NB4 (cell line): ENCODE results near the gene HDAC4.

Source experiments
- MYC ChIP-seq: IDR thresholded peaks from 2 replicates; pipeline ENCODE4 v1.6.1; 2011; ENCODE audit warnings: low read depth, low read length
- POLR2A ChIP-seq: IDR thresholded peaks from 2 replicates; pipeline ENCODE4 v1.6.1; 2011; ENCODE audit warnings: mild to moderate bottlenecking; ENCODE audit not compliant: insufficient read length; ENCODE audit errors: extremely low read depth
- TF ChIP-seq, protein P1 (sequence below): IDR thresholded peaks from one replicate; pipeline ENCODE4 v1.5.1; 2012; ENCODE audit warnings: low read depth, low read length
- TF ChIP-seq, protein P2 (sequence below): IDR thresholded peaks from 2 replicates; pipeline ENCODE4 v1.6.1; 2011; ENCODE audit warnings: low read depth, low read length

DNA sequence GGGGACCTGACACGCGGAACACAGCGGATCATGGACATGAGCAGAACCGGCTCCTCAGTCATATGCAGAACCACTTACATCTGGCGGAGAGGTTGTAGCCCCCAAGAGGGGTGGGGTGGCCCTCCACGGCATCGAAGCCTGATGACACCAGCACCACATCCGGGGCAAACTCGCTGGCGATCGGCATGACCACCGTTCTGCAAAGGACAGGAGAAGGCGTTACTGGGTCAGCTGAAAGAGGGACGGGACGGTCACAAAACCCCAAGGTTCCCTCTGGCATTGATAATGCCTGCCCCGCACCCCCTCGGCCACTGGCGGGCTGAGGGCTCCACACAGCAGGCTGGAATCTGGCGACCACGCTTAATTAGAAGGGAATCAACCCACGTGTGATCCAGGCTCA, 332.4 kb downstream of the HDAC4 start:
- TF ChIP-seq, protein P1, sequence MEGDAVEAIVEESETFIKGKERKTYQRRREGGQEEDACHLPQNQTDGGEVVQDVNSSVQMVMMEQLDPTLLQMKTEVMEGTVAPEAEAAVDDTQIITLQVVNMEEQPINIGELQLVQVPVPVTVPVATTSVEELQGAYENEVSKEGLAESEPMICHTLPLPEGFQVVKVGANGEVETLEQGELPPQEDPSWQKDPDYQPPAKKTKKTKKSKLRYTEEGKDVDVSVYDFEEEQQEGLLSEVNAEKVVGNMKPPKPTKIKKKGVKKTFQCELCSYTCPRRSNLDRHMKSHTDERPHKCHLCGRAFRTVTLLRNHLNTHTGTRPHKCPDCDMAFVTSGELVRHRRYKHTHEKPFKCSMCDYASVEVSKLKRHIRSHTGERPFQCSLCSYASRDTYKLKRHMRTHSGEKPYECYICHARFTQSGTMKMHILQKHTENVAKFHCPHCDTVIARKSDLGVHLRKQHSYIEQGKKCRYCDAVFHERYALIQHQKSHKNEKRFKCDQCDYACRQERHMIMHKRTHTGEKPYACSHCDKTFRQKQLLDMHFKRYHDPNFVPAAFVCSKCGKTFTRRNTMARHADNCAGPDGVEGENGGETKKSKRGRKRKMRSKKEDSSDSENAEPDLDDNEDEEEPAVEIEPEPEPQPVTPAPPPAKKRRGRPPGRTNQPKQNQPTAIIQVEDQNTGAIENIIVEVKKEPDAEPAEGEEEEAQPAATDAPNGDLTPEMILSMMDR: no peak
- no peak for TF ChIP-seq POLR2A
- TF ChIP-seq MYC: no peak
- TF ChIP-seq, protein P2, sequence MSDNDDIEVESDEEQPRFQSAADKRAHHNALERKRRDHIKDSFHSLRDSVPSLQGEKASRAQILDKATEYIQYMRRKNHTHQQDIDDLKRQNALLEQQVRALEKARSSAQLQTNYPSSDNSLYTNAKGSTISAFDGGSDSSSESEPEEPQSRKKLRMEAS: no peak
